T-helper 2 cell (primary cell): Measurements from ENCODE around the gene ANO2.
A peak's percentile ranks its signal among the peaks of the same experiment; 100 is the strongest.

Source experiments
- DNase-seq, 5 experiments: peaks; one replicate each; pipeline versions ENCODE4 v3.0.0 to v3.0.0-alpha.2; 2012 to 2022

The ANO2 gene

GRCh38 chr12:5808981-5809380, 136.1 kb downstream of the ANO2 start:
- no peak for DNase-seq

DNA sequence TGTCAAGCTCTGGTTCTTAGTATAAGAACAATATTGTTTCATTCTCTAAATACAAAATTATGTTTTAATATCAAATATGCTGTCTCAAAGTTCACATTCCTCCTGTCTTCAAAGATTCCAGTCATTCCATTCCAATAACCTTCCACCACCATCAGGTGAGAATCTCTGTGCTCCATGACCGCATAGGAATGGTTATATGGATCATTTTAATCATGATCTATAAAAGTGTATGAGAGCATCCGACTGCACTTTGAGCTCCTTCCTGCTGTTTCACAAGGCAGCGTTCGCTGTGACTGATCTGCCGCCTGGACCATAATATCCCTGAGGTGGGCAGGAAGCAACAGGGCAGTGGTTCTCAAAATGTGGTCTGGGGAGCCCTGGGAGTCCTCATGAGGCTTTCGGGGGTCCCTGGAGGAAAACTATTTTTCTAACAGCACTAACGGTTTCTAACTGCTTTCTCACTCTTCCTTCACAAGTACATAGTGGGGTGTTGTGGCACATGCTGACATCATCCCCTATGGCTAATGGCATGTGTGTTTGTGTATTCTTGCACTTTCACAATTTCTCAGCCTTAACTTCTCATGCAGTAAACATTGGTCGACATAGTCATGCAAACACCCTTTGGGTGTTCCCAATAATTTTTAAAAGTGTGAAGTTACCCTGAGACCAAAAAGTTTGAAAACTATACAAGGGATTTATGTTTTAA, 137.4 kb downstream of the ANO2 start:
- no peak for DNase-seq

- no peak for DNase-seq
Observed at GRCh38 chr12:5807090-5807414, 138.0 kb downstream of the ANO2 start.

GRCh38 chr12:5806371-5807089, 138.5 kb downstream of the ANO2 start:
- DNase-seq, result no peak

GRCh38 chr12:5803532-5803931, 141.5 kb downstream of the ANO2 start:
- DNase-seq, result no peak

- no peak for DNase-seq
Observed at GRCh38 chr12:5798242-5799015, 146.6 kb downstream of the ANO2 start.

DNA sequence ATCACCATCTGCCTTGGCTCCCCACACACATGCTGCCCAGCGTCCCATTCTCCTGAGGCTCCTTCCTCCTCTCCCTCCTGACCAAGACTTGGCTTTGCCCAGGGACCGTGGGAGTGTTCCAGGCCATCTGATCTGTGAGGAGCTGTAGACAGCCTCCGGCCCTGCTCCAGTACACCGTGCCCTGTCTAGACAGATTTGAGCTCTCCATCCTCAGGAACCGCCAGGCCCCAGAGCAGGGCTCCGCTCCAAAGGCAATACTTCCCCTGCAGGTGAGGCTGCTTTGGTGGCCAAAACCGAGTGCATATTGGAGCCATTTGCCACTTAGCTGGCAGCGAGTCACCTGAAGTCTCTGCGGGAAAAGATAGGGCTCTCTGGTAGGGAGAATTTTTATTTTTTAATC, 147.4 kb downstream of the ANO2 start:
- DNase-seq, result no peak

DNA sequence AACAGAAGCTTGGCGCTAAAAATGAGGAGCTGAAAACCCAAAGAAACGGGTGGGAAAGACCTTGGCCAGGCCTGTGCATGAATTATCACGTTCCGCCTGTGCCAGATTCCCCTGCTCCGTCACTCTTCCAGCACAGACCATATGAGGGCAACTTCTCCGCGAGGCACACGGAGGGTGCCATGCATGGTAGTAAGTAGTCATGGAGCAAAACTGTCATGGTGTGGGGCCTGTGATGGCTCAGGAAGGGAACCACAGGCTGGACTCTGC, 148.2 kb downstream of the ANO2 start:
- DNase-seq, result no peak

DNA sequence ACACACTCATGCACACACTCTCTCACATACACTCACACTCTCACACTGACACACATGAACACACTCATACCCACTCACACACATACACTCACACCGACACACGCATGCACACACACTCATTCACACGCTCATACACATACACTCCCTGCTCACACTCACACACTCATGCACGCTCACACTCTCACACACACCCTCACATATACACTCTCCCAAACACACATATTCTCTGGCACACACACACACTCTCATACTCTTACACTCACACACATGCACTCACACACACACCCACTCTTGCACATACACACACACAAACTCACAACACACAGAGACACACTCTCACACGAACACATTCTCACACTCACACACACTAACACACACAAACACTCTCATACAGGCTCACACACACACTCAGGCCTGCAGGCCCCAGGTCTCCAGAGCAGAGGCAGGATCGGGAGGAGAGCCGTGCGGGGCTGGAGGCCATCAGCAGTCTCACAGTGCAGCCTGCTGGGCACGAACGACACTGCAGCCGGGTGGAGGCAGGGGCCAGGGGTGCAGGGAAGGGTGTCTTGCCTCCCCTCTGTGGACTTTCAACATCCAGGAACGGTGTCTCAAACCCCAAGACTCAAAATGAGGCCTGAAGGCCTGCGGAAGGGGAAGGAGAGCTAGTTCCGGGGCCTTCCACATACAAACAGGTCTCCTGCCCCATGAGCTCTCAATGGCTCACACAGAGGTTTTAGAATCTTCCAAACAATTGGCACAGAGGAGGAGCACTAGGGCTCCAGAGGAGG, 148.7 kb downstream of the ANO2 start:
- peak in 1 of 5 experiments; percentile 13 for DNase-seq

GRCh38 chr12:5794156-5794555, 150.9 kb downstream of the ANO2 start:
- no peak for DNase-seq

- DNase-seq, result no peak
Observed at GRCh38 chr12:5792343-5792742, 152.7 kb downstream of the ANO2 start.

- DNase-seq, result no peak
Observed at GRCh38 chr12:5789469-5789968, 155.5 kb downstream of the ANO2 start.

GRCh38 chr12:5787828-5788227, 157.2 kb downstream of the ANO2 start:
- DNase-seq, result no peak

- no peak for DNase-seq
Observed at GRCh38 chr12:5785601-5786000, 159.5 kb downstream of the ANO2 start.

DNA sequence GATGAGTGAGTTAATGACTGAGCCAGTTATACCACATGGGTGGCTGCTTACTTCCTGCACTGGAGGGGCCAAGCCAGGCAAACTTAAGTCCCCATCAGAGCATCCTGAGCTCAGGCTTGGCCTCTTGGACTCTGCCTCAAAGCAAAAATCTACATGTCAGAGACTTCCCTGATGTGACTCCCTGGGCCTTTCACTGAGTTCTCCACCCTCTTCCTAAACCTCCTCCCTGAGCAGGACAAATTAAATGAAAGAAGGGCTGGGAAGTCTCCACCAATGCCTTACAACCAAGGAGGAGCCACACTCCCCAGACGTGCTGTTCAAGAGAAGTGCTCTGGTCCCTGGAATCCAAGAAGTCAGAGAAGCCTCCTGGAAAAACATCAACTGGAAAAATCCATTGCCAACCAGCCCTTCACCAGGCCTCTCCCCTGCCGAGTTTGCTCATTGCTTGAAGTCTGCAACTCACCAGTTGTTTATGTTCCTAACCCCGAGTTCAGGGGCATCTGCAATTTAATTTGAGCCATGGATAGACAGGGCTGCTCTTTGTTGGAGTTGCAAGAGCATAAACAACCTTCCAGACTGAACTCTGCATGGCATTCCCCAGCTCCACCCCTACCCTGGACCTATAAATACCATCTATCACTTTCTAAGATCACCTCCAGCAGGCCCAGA, 160.5 kb downstream of the ANO2 start:
- DNase-seq, result no peak

- no peak for DNase-seq
Observed at GRCh38 chr12:5783289-5783920, 161.7 kb downstream of the ANO2 start.

- DNase-seq, result no peak
Observed at GRCh38 chr12:5780536-5780935, 164.5 kb downstream of the ANO2 start.

DNA sequence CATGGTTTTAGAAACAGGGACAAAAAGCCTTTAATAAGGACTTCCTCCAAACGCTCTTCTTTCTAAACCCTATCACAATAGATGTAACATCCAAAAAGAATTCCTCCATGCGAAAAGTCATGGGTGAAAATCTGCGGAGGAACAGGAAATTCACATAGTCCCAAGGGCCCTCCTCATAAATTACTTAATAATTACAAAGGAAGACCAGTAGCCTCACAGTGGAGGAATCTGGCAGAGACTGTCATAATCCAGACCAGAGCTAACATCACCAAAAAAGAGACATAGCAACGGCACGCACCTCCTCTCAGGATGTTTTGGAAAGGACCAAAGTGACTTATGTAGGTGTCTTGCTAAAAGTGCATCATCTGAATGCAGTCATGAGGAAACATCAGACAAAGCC, 165.7 kb downstream of the ANO2 start:
- no peak for DNase-seq

- DNase-seq, result no peak
Observed at GRCh38 chr12:5778821-5779220, 166.2 kb downstream of the ANO2 start.

- no peak for DNase-seq
Observed at GRCh38 chr12:5777451-5777850, 167.6 kb downstream of the ANO2 start.

DNA sequence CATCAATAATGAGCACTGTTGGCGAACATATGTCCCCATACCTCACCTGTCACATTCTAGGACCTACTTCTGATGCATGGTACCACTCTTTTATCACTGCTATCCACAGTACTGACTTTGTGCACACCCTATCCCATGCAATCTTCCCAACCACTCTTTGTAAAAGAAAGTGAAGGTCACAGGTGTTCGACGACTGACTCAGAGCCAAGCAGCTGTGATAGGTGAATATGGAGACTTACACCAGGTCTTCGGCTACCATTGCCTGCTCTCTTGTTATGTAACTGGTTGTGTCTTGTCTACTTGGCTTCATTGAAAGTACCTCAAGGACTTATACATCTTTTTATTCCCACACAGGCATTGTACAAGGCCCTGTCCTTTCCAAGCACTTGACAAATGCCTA, 169.0 kb downstream of the ANO2 start:
- DNase-seq, result no peak

DNA sequence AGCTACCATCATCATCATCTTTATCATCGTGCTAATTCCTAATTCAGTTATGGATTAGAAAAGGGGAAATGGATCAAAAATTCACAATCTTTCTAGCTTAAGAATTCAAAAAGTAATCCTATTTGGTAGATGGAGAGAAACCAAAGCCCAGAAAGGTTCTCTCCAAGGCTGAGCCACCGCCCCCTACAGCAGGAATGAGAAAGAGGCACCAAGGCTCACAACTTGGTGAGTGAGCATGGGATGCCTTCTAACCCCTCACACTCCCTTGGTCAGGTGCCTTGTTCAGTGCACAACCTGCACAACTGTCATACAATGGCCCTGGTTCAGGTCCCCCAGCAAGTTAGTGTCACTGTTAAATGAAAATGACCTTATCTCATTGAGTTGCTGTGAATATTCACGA, 171.5 kb downstream of the ANO2 start:
- no peak for DNase-seq
